ENCODE measurements around the gene SNAPC5. TPM values are rescaled to one million over a fixed set of nuclear protein-coding genes. Genes with fewer than 3 reads are reported as not detected.

The SNAPC5 gene
- total and polyA plus RNA-seq, 5 donors: 33.9 to 60.8 (median 43.8) TPM

GRCh38 chr15:66491846-66492245 lies 5.7 kb downstream of the SNAPC5 start:
- ATAC-seq (peak in 1 of 2 donors; percentile 32), DNase-seq (no peak)
- 81% methylated on average over 3 of the region's 3 CpGs for WGBS
- no peak overlapping the region for H3K4me3 ChIP-seq (ENCODE audit: low read length)
- no peaks in the 10 kb centered on the region for H3K27me3 ChIP-seq (ENCODE audit: control insufficient read depth, insufficient read depth)
- H3K27ac ChIP-seq (ENCODE audit: low read length): no peak overlapping the region
- H3K4me1 ChIP-seq (ENCODE audit: control insufficient read depth, insufficient read depth, low read length): peaks cover 2% of the 10 kb centered on the region
- intact Hi-C loops (cut with DNase I): loop anchor here in 2 of 4 donors (10.0 kb wide), 2 partner anchors 97 to 107 kb away; partner anchors contain the start of gene MAP2K1 (in 1 of the 2)
- no peaks in the 10 kb centered on the region for H3K9me3 ChIP-seq (ENCODE audit: control insufficient read depth, low read length)

GRCh38 chr15:66489179-66489791 lies 8.3 kb downstream of the SNAPC5 start:
- 64% methylated on average over 6 of the region's 6 CpGs for WGBS

GRCh38 chr15:66488525-66488924 lies 9.0 kb downstream of the SNAPC5 start:
- Histone ChIP-seq H3K27me3 (ENCODE audit: control insufficient read depth, insufficient read depth) (no peaks in the 10 kb centered on the region), H3K9me3 (ENCODE audit: control insufficient read depth, low read length) (no peaks in the 10 kb centered on the region), H3K4me3 (ENCODE audit: low read length) (no peak overlapping the region), H3K4me1 (ENCODE audit: control insufficient read depth, insufficient read depth, low read length) (no peaks in the 10 kb centered on the region), H3K27ac (ENCODE audit: low read length) (no peak overlapping the region)
- intact Hi-C loops (cut with DNase I): loop anchor here in 1 of 4 donors (5.0 kb wide), 1 partner anchor 96 kb away; no protein-coding TSS in a partner anchor
- DNase-seq: no peak
- WGBS: 93% methylated on average over 5 of the region's 5 CpGs
- no peak for ATAC-seq

More at GRCh38 chr15:66489179-66489791, 8.3 kb downstream of the SNAPC5 start:
- Histone ChIP-seq H3K27ac (ENCODE audit: low read length) (no peak overlapping the region), H3K9me3 (ENCODE audit: control insufficient read depth, low read length) (no peaks in the 10 kb centered on the region), H3K27me3 (ENCODE audit: control insufficient read depth, insufficient read depth) (no peaks in the 10 kb centered on the region), H3K4me1 (ENCODE audit: control insufficient read depth, insufficient read depth, low read length) (no peaks in the 10 kb centered on the region), H3K4me3 (ENCODE audit: low read length) (no peak overlapping the region)
- ATAC-seq (no peak), DNase-seq (no peak)
- intact Hi-C loops (cut with DNase I): loop anchor here in 1 of 4 donors (5.0 kb wide), 1 partner anchor 97 kb away; no protein-coding TSS in a partner anchor

GRCh38 chr15:66486887-66487286 lies 10.7 kb downstream of the SNAPC5 start:
- WGBS: 92% methylated on average over 3 of the region's 3 CpGs
- H3K4me1 ChIP-seq (ENCODE audit: control insufficient read depth, insufficient read depth, low read length): no peaks in the 10 kb centered on the region
- no peak overlapping the region for H3K27ac ChIP-seq (ENCODE audit: low read length)
- H3K4me3 ChIP-seq (ENCODE audit: low read length): no peak overlapping the region
- no peak for ATAC-seq
- intact Hi-C loops (cut with DNase I): loop anchor here in 1 of 4 donors (5.0 kb wide), 1 partner anchor 95 kb away; no protein-coding TSS in a partner anchor
- no peak for DNase-seq
- no peaks in the 10 kb centered on the region for H3K27me3 ChIP-seq (ENCODE audit: control insufficient read depth, insufficient read depth)
- H3K9me3 ChIP-seq (ENCODE audit: control insufficient read depth, low read length): no peaks in the 10 kb centered on the region

GRCh38 chr15:66484539-66485112 lies 12.9 kb downstream of the SNAPC5 start:
- intact Hi-C loops (cut with DNase I): loop anchor here in 1 of 4 donors (5.0 kb wide), 1 partner anchor 92 kb away; no protein-coding TSS in a partner anchor
- Histone ChIP-seq H3K4me1 (ENCODE audit: control insufficient read depth, insufficient read depth, low read length) (no peaks in the 10 kb centered on the region), H3K27ac (ENCODE audit: low read length) (no peak overlapping the region), H3K27me3 (ENCODE audit: control insufficient read depth, insufficient read depth) (no peaks in the 10 kb centered on the region), H3K9me3 (ENCODE audit: control insufficient read depth, low read length) (no peaks in the 10 kb centered on the region), H3K4me3 (ENCODE audit: low read length) (no peak overlapping the region)
- DNase-seq: no peak
- WGBS: 95% methylated on average over 5 of the region's 5 CpGs
- ATAC-seq: no peak

- Histone ChIP-seq H3K27me3 (ENCODE audit: control insufficient read depth, insufficient read depth) (no peaks in the 10 kb centered on the region), H3K4me3 (ENCODE audit: low read length) (no peak overlapping the region), H3K27ac (ENCODE audit: low read length) (no peak overlapping the region), H3K9me3 (ENCODE audit: control insufficient read depth, low read length) (no peaks in the 10 kb centered on the region), H3K4me1 (ENCODE audit: control insufficient read depth, insufficient read depth, low read length) (no peaks in the 10 kb centered on the region)
- intact Hi-C loops (cut with DNase I): no loop called here
- WGBS: 86% methylated on average over 3 of the region's 3 CpGs
- ATAC-seq: peak in 1 of 2 donors; percentile 38
- DNase-seq: no peak
Observed at GRCh38 chr15:66483131-66483566, 14.4 kb downstream of the SNAPC5 start.

GRCh38 chr15:66482539-66482938 lies 15.0 kb downstream of the SNAPC5 start:
- no peaks in the 10 kb centered on the region for H3K27me3 ChIP-seq (ENCODE audit: control insufficient read depth, insufficient read depth)
- no peaks in the 10 kb centered on the region for H3K9me3 ChIP-seq (ENCODE audit: control insufficient read depth, low read length)
- H3K27ac ChIP-seq (ENCODE audit: low read length): no peak overlapping the region
- DNase-seq: no peak
- ATAC-seq: no peak
- no peaks in the 10 kb centered on the region for H3K4me1 ChIP-seq (ENCODE audit: control insufficient read depth, insufficient read depth, low read length)
- H3K4me3 ChIP-seq (ENCODE audit: low read length): no peak overlapping the region
- intact Hi-C loops (cut with DNase I): no loop called here
- WGBS: 83% methylated on average over 9 of the region's 9 CpGs

GRCh38 chr15:66481107-66481856 lies 16.3 kb downstream of the SNAPC5 start:
- Histone ChIP-seq H3K9me3 (ENCODE audit: control insufficient read depth, low read length) (no peaks in the 10 kb centered on the region), H3K27ac (ENCODE audit: low read length) (no peak overlapping the region), H3K27me3 (ENCODE audit: control insufficient read depth, insufficient read depth) (no peaks in the 10 kb centered on the region), H3K4me1 (ENCODE audit: control insufficient read depth, insufficient read depth, low read length) (no peaks in the 10 kb centered on the region), H3K4me3 (ENCODE audit: low read length) (no peak overlapping the region)
- ATAC-seq (no peak), DNase-seq (no peak)
- WGBS: 88% methylated on average over 10 of the region's 10 CpGs
- intact Hi-C loops (cut with DNase I): no loop called here

GRCh38 chr15:66480267-66480666 lies 17.3 kb downstream of the SNAPC5 start:
- Histone ChIP-seq H3K4me3 (ENCODE audit: low read length) (no peak overlapping the region), H3K27me3 (ENCODE audit: control insufficient read depth, insufficient read depth) (no peaks in the 10 kb centered on the region), H3K9me3 (ENCODE audit: control insufficient read depth, low read length) (no peaks in the 10 kb centered on the region), H3K4me1 (ENCODE audit: control insufficient read depth, insufficient read depth, low read length) (no peaks in the 10 kb centered on the region), H3K27ac (ENCODE audit: low read length) (no peak overlapping the region)
- ATAC-seq (no peak), DNase-seq (no peak)
- WGBS: 87% methylated on average over 6 of the region's 6 CpGs
- intact Hi-C loops (cut with DNase I): no loop called here

GRCh38 chr15:66477011-66477410 lies 20.6 kb downstream of the SNAPC5 start:
- H3K27me3 ChIP-seq (ENCODE audit: control insufficient read depth, insufficient read depth): no peaks in the 10 kb centered on the region
- H3K9me3 ChIP-seq (ENCODE audit: control insufficient read depth, low read length): no peaks in the 10 kb centered on the region
- intact Hi-C loops (cut with DNase I): loop anchor here in 1 of 4 donors (10.0 kb wide), 1 partner anchor 72 kb away; no protein-coding TSS in a partner anchor
- no peak overlapping the region for H3K4me3 ChIP-seq (ENCODE audit: low read length)
- no peak for DNase-seq
- no peak for ATAC-seq
- no peaks in the 10 kb centered on the region for H3K4me1 ChIP-seq (ENCODE audit: control insufficient read depth, insufficient read depth, low read length)
- 93% methylated on average over 2 of the region's 2 CpGs for WGBS
- no peak overlapping the region for H3K27ac ChIP-seq (ENCODE audit: low read length)

- Histone ChIP-seq H3K4me1 (ENCODE audit: control insufficient read depth, insufficient read depth, low read length) (no peaks in the 10 kb centered on the region), H3K9me3 (ENCODE audit: control insufficient read depth, low read length) (no peaks in the 10 kb centered on the region), H3K4me3 (ENCODE audit: low read length) (no peak overlapping the region), H3K27ac (ENCODE audit: low read length) (no peak overlapping the region), H3K27me3 (ENCODE audit: control insufficient read depth, insufficient read depth) (no peaks in the 10 kb centered on the region)
- DNase-seq (no peak), ATAC-seq (no peak)
- intact Hi-C loops (cut with DNase I): loop anchor here in 1 of 4 donors (10.0 kb wide), 1 partner anchor 72 kb away; no protein-coding TSS in a partner anchor
- 83% methylated on average over 4 of the region's 4 CpGs for WGBS
Observed at GRCh38 chr15:66476535-66476934, 21.0 kb downstream of the SNAPC5 start.

Measured in right cardiac atrium (tissue), 5 donors.